CD4-positive, alpha-beta memory T cell (primary cell): ENCODE measurements around the gene DNAL1. TPM values are rescaled to one million over a fixed set of nuclear protein-coding genes. Genes with fewer than 3 reads are reported as not detected.

Source experiments
- CTCF ChIA-PET: fragments of 350-600 bp; sonication (Branson Sonifier 250); formaldehyde crosslinking; loops from one replicate; lab custom pipeline; 2021; ENCODE audit warnings: inconsistent platforms; ENCODE audit not compliant: partially characterized antibody; lab: Charles Lee
- POLR2A ChIA-PET: fragments of 350-600 bp; sonication (Branson Sonifier 250); formaldehyde crosslinking; loops from one replicate; lab custom pipeline; 2021; ENCODE audit not compliant: partially characterized antibody; lab: Charles Lee
- DNase-seq, 5 donors: peaks; one replicate each; pipeline versions ENCODE4 v3.0.0 to v3.0.0-alpha.2; 2020 to 2022; ENCODE audit warnings: mixed read lengths in 1 of 5
- H3K27ac ChIP-seq: one replicate; pipeline ENCODE4 v1.7.0; 2013; ENCODE audit warnings: low read depth, low read length
- H3K27me3 ChIP-seq: 2 replicates; pipeline ENCODE4 v1.7.0; 2013; ENCODE audit warnings: mild to moderate bottlenecking, low read length, moderate library complexity; ENCODE audit not compliant: insufficient read depth
- H3K36me3 ChIP-seq: 2 replicates; pipeline ENCODE4 v1.7.0; 2013; ENCODE audit warnings: mild to moderate bottlenecking, low read length, moderate library complexity; ENCODE audit not compliant: insufficient read depth
- H3K4me1 ChIP-seq: 2 replicates; pipeline ENCODE4 v1.7.0; 2013; ENCODE audit warnings: mild to moderate bottlenecking, low read length, moderate library complexity; ENCODE audit not compliant: insufficient read depth
- H3K4me3 ChIP-seq, 2 donors: one replicate each; pipeline ENCODE4 v1.7.0; 2013; ENCODE audit warnings: low read length in 2 of 2, mild to moderate bottlenecking in 1 of 2
- H3K9me3 ChIP-seq, 2 donors: one replicate each; pipeline ENCODE4 v1.7.0; 2013; ENCODE audit warnings: low read length in 2 of 2, control low read depth in 1 of 2; ENCODE audit not compliant: control insufficient read depth in 1 of 2
- H3K27ac Mint-ChIP-seq, 7 donors: one replicate each; pipeline ENCODE4 v1.8.0; 2020 to 2021; ENCODE audit warnings: mixed read lengths in 7 of 7, mild to moderate bottlenecking in 6 of 7, inconsistent platforms in 3 of 7, moderate library complexity in 3 of 7
- H3K27me3 Mint-ChIP-seq, 2 donors: one replicate each; pipeline ENCODE4 v1.8.0; 2020 to 2021; ENCODE audit warnings: mixed read lengths in 2 of 2
- H3K36me3 Mint-ChIP-seq, 2 donors: one replicate each; pipeline ENCODE4 v1.8.0; 2020 to 2021; ENCODE audit warnings: mixed read lengths in 2 of 2, inconsistent platforms in 1 of 2, mild to moderate bottlenecking in 1 of 2
- H3K4me1 Mint-ChIP-seq, 4 donors: one replicate each; pipeline ENCODE4 v1.8.0; 2020 to 2021; ENCODE audit warnings: mixed read lengths in 4 of 4, mild to moderate bottlenecking in 1 of 4
- H3K4me3 Mint-ChIP-seq, 8 donors: one replicate each; pipeline ENCODE4 v1.8.0; 2020 to 2021; ENCODE audit warnings: mixed read lengths in 8 of 8, mild to moderate bottlenecking in 7 of 8, moderate library complexity in 6 of 8, inconsistent platforms in 3 of 8
- H3K9me3 Mint-ChIP-seq, 8 donors: one replicate each; pipeline ENCODE4 v1.8.0; 2020 to 2021; ENCODE audit warnings: mixed read lengths in 8 of 8, mild to moderate bottlenecking in 5 of 8, inconsistent platforms in 3 of 8, moderate library complexity in 1 of 8
- intact Hi-C: fragments of 100-400 bp; cut with micrococcal nuclease; formaldehyde crosslinking; loops from one replicate; pipeline ENCODE4 v1.15.1; 2023
- polyA plus RNA-seq, 2 donors: library from polyadenylated mRNA; unstranded; fragments of 300-500 nt; fragmentation: Illumina TruSeq; gene quantifications; one replicate each; pipeline ENCODE4 v1.2.3, GENCODE V29; 2021
- total RNA-seq, 2 experiments: library from RNA; stranded (reverse); gene quantifications; one replicate each; pipeline ENCODE4 v1.2.3, GENCODE V29; 2021

The DNAL1 gene
- total and polyA plus RNA-seq, 4 experiments from 2014 or later, result 5.4 to 8.6 (median 8.1) TPM

DNA sequence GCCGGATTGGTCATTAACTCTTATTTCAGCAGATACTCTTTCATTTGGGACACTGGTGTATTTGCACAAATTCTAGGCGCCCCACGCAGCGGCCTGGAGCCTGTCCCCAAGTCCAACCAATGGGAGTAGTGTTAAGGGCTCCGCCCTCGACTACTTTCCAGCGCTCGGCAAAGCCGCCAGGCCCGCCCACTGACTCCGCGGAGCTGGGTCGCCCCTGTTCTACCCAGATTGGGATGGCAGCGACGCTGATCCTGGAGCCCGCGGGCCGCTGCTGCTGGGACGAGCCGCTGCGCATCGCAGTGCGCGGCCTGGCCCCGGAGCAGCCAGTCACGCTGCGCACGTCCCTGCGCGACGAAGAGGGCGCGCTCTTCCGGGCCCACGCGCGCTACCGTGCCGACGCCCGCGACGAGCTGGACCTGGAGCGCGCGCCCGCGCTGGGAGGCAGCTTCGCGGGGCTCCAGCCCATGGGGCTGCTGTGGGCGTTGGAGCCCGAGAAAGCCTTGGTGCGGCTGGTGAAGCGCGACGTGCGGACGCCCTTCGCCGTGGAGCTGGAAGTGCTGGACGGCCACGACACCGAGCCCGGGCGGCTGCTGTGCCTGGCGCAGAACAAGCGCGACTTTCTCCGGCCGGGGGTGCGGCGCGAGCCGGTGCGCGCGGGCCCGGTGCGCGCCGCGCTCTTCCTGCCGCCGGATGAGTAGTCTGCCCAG, 32.3 kb upstream of the DNAL1 start, which contains the start of gene ACOT6:
Gene ACOT6, plus strand, starts transcription at position 179 of the 707 bp plus-strand sequence. Its CDS starts 55 bp downstream, at position 234.
- Histone ChIP-seq H3K27me3 (no peaks in the 10 kb centered on the region), H3K9me3 (no peaks in the 10 kb centered on the region), H3K36me3 (no peaks in the 10 kb centered on the region), H3K27ac (peak within 1 kb of the TSS; percentile 40), H3K4me1 (peaks cover 3% of the 10 kb centered on the region), H3K4me3 (peak within 1 kb of the TSS; percentile 52 to 82)
- no peaks in the 10 kb centered on the region for H3K9me3 Mint-ChIP-seq
- peak within 1 kb of the TSS; percentile 46 to 91 (median 86) for H3K27ac Mint-ChIP-seq
- CTCF ChIA-PET, result interaction anchor here (0.8 to 3.1 kb wide), 8 partner anchors 17 to 112 kb away, joined by 3 to 33 read pairs (median 6); partner anchors contain the start of gene ACOT2
- H3K4me3 Mint-ChIP-seq, result peak within 1 kb of the TSS; percentile 85 to 90 (median 87)
- H3K36me3 Mint-ChIP-seq, result no peaks in the 10 kb centered on the region
- H3K27me3 Mint-ChIP-seq, result no peaks in the 10 kb centered on the region
- DNase-seq, result peak; percentile 63 to 83 (median 78)
- H3K4me1 Mint-ChIP-seq, result peaks cover 0 to 6% (median 3%) of the 10 kb centered on the region in 4 donors
- POLR2A ChIA-PET, result interaction anchor here (0.9 to 4.7 kb wide), 23 partner anchors 8 to 554 kb away, joined by 3 to 93 read pairs (median 6); partner anchors contain the start of genes ACOT2, ACOT4, DNAL1 and NUMB
- intact Hi-C loops, result loop anchor here (1.0 kb wide), 2 partner anchors 20 to 43 kb away; partner anchors contain the start of gene ACOT2

GRCh38 chr14:73613046-73613383, 31.8 kb upstream of the DNAL1 start:
- Mint-ChIP-seq H3K27ac (peak overlapping the region; percentile 46 to 91 (median 75)), H3K4me3 (peak overlapping the region; percentile 85 to 90 (median 87)), H3K4me1 (peaks cover 0 to 6% (median 3%) of the 10 kb centered on the region in 4 donors), H3K9me3 (no peaks in the 10 kb centered on the region), H3K36me3 (no peaks in the 10 kb centered on the region), H3K27me3 (no peaks in the 10 kb centered on the region)
- no peaks in the 10 kb centered on the region for H3K27me3 ChIP-seq
- intact Hi-C loops, result no loop called here
- no peak for DNase-seq
- H3K36me3 ChIP-seq, result no peaks in the 10 kb centered on the region
- no peaks in the 10 kb centered on the region for H3K9me3 ChIP-seq
- peaks cover 3% of the 10 kb centered on the region for H3K4me1 ChIP-seq
- H3K27ac ChIP-seq, result peak overlapping the region; percentile 40
- H3K4me3 ChIP-seq, result peak overlapping the region; percentile 28 to 82
- ChIA-PET CTCF (interaction anchor here (0.8 to 3.1 kb wide), 9 partner anchors 9 to 113 kb away, joined by 3 to 33 read pairs (median 4); partner anchors contain the start of gene ACOT2), POLR2A (interaction anchor here (0.9 to 4.7 kb wide), 23 partner anchors 9 to 554 kb away, joined by 3 to 93 read pairs (median 6); partner anchors contain the start of genes ACOT2, ACOT4, DNAL1 and NUMB)

DNA sequence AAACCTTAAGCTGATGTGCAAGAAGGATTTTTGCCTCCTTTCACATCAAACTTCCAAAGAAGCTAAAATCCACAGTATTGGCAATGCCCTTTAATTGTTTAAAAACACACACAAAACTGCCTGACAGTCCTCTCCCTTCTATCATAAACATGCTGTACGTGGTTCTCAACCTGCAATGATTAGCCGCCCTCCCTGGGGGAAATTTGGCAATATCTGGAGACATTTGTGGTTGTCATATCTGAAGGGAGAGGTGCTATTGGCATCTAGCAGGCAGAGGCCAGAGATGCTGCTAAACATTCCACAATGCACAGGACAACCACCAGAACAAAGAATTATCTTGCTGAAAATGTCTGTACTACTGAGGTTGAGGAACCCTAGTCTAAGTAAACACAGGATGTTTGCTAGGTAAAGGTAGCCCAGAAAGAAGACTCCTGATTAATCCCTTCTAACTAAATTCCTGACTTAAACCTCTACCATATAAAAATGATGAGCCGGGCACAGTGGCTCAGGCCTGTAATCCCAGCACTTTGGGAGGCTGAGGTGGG, 31.3 kb upstream of the DNAL1 start:
- no peak for DNase-seq
- H3K36me3 Mint-ChIP-seq, result no peaks in the 10 kb centered on the region
- ChIA-PET POLR2A (interaction anchor here (1.0 to 4.7 kb wide), 19 partner anchors 9 to 555 kb away, joined by 3 to 93 read pairs (median 6); partner anchors contain the start of genes ACOT2, ACOT4, DNAL1 and NUMB), CTCF (interaction anchor here (1.1 to 3.1 kb wide), 9 partner anchors 9 to 113 kb away, joined by 4 to 33 read pairs (median 5); partner anchors contain the start of gene ACOT2)
- H3K27me3 ChIP-seq, result no peaks in the 10 kb centered on the region
- intact Hi-C loops, result no loop called here
- H3K4me1 ChIP-seq, result peaks cover 3% of the 10 kb centered on the region
- no peaks in the 10 kb centered on the region for H3K9me3 Mint-ChIP-seq
- H3K27ac ChIP-seq, result no peak overlapping the region
- H3K27ac Mint-ChIP-seq, result peak overlapping the region in 4 of 7 donors; percentile 74 to 91 (median 85)
- no peaks in the 10 kb centered on the region for H3K9me3 ChIP-seq
- peak overlapping the region; percentile 40 to 90 (median 87) for H3K4me3 Mint-ChIP-seq
- H3K36me3 ChIP-seq, result no peaks in the 10 kb centered on the region
- H3K4me3 ChIP-seq, result peak overlapping the region in 1 of 2 donors; percentile 82
- peaks cover 0 to 6% (median 3%) of the 10 kb centered on the region in 4 donors for H3K4me1 Mint-ChIP-seq
- no peaks in the 10 kb centered on the region for H3K27me3 Mint-ChIP-seq

DNA sequence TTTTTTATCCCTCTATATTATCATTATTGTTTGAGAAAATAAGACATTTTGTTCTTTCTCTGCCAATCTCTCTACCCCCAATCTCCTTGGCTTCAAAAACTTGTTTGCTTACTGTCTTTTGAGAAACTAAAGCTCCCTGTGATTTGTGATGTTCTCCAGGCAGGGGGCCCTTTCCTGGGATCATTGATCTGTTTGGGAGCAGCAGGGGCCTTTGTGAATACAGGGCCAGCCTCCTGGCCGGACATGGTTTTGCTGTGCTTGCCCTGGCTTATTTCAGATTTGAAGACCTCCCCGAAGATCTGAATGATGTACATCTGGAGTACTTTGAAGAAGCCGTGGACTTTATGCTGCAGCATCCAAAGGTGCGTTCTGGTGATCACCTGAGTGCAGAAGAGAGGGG, 28.0 kb upstream of the DNAL1 start:
- CTCF ChIA-PET, result interaction anchor here (1.0 to 2.8 kb wide), 2 partner anchors 16 to 108 kb away, joined by 3 to 11 read pairs; no protein-coding TSS in a partner anchor
- no peak overlapping the region for H3K4me3 Mint-ChIP-seq
- H3K27me3 ChIP-seq, result no peaks in the 10 kb centered on the region

GRCh38 chr14:73619524-73619923, 25.3 kb upstream of the DNAL1 start:
- no peak overlapping the region for H3K4me3 Mint-ChIP-seq
- no peak for DNase-seq
- no peaks in the 10 kb centered on the region for H3K4me1 ChIP-seq
- no peaks in the 10 kb centered on the region for H3K4me1 Mint-ChIP-seq
- no peak overlapping the region for H3K27ac ChIP-seq
- H3K27me3 ChIP-seq, result no peaks in the 10 kb centered on the region
- H3K36me3 Mint-ChIP-seq, result no peaks in the 10 kb centered on the region
- H3K27ac Mint-ChIP-seq, result no peak overlapping the region
- intact Hi-C loops, result no loop called here
- CTCF ChIA-PET, result interaction anchor here (0.8 to 2.8 kb wide), 3 partner anchors 14 to 98 kb away, joined by 4 to 11 read pairs (median 4); no protein-coding TSS in a partner anchor
- POLR2A ChIA-PET, result interaction anchor here (0.7 to 1.3 kb wide), 2 partner anchors 20 to 112 kb away, joined by 3 to 6 read pairs; no protein-coding TSS in a partner anchor
- no peak overlapping the region for H3K4me3 ChIP-seq
- no peaks in the 10 kb centered on the region for H3K36me3 ChIP-seq
- H3K9me3 ChIP-seq, result no peaks in the 10 kb centered on the region
- H3K9me3 Mint-ChIP-seq, result no peaks in the 10 kb centered on the region
- no peaks in the 10 kb centered on the region for H3K27me3 Mint-ChIP-seq

More for the DNA sequence above, 28.0 kb upstream of the DNAL1 start:
- H3K4me1 Mint-ChIP-seq, result peaks cover 0 to 6% (median 3%) of the 10 kb centered on the region in 4 donors
- POLR2A ChIA-PET, result interaction anchor here (2.0 kb wide), 1 partner anchor 25 kb away, joined by 5 read pairs; the partner anchor contains the start of gene ACOT4
- Histone ChIP-seq H3K9me3 (no peaks in the 10 kb centered on the region), H3K27ac (no peak overlapping the region), H3K36me3 (no peaks in the 10 kb centered on the region), H3K4me3 (no peak overlapping the region), H3K4me1 (peaks cover 3% of the 10 kb centered on the region)
- H3K9me3 Mint-ChIP-seq, result no peaks in the 10 kb centered on the region
- H3K27ac Mint-ChIP-seq, result no peak overlapping the region
- no peak for DNase-seq
- H3K36me3 Mint-ChIP-seq, result no peaks in the 10 kb centered on the region
- intact Hi-C loops, result no loop called here
- H3K27me3 Mint-ChIP-seq, result no peaks in the 10 kb centered on the region

- Histone ChIP-seq H3K4me3 (no peak overlapping the region), H3K27ac (no peak overlapping the region), H3K27me3 (no peaks in the 10 kb centered on the region), H3K36me3 (no peaks in the 10 kb centered on the region), H3K9me3 (no peaks in the 10 kb centered on the region), H3K4me1 (no peaks in the 10 kb centered on the region)
- intact Hi-C loops, result no loop called here
- Mint-ChIP-seq H3K27me3 (no peaks in the 10 kb centered on the region), H3K4me1 (no peaks in the 10 kb centered on the region), H3K27ac (no peak overlapping the region), H3K9me3 (no peaks in the 10 kb centered on the region), H3K36me3 (no peaks in the 10 kb centered on the region), H3K4me3 (no peak overlapping the region)
- no peak for DNase-seq
- POLR2A ChIA-PET, result interaction anchor here (0.7 to 1.3 kb wide), 2 partner anchors 20 to 113 kb away, joined by 3 to 6 read pairs; no protein-coding TSS in a partner anchor
- CTCF ChIA-PET, result no interaction called here
Observed at GRCh38 chr14:73620268-73620667, 24.5 kb upstream of the DNAL1 start.
